NCI-H748 (cell line): ENCODE results near the gene MREG.
A peak's percentile ranks its signal among the peaks of the same experiment; 100 is the strongest.
"Not testable (repeated sequence)": the region's sequence is repeated elsewhere in the genome, so short reads cannot be mapped to it uniquely, and the experiment has no call there.

ENCODE experiments used
- DNase-seq: peaks from one replicate; lab custom pipeline; 2025; ENCODE audit not compliant: unreplicated experiment; lab: John Stamatoyannopoulos, UW

The MREG gene

GRCh38 chr2:215961981-215962380 lies 51.4 kb downstream of the MREG start:
- no peak for DNase-seq

GRCh38 chr2:215958257-215958656 lies 55.1 kb downstream of the MREG start:
- no peak for DNase-seq

GRCh38 chr2:215957354-215958122 lies 55.8 kb downstream of the MREG start:
- not testable (repeated sequence) for DNase-seq

GRCh38 chr2:215952860-215953637 lies 60.3 kb downstream of the MREG start:
- no peak for DNase-seq

- DNase-seq = no peak
These were observed 61.8 kb downstream of the MREG start for GRCh38 chr2:215951558-215951957.

GRCh38 chr2:215949991-215950404 lies 63.4 kb downstream of the MREG start:
- peak; percentile 59 for DNase-seq

GRCh38 chr2:215948051-215948450 lies 65.3 kb downstream of the MREG start:
- no peak for DNase-seq

GRCh38 chr2:215946586-215946985 lies 66.8 kb downstream of the MREG start:
- no peak for DNase-seq

- no peak for DNase-seq
These were observed 71.2 kb downstream of the MREG start for GRCh38 chr2:215942194-215942593.

GRCh38 chr2:215941726-215942125 lies 71.6 kb downstream of the MREG start:
- no peak for DNase-seq

- no peak for DNase-seq
These were observed 72.6 kb downstream of the MREG start for GRCh38 chr2:215940645-215941184.

- DNase-seq = no peak
These were observed 76.2 kb downstream of the MREG start for GRCh38 chr2:215937190-215937589.

GRCh38 chr2:215933151-215933550 lies 80.2 kb downstream of the MREG start:
- no peak for DNase-seq

- DNase-seq = peak; percentile 76
These were observed 82.0 kb downstream of the MREG start for GRCh38 chr2:215931256-215931903.

- DNase-seq = no peak
These were observed 82.7 kb downstream of the MREG start for GRCh38 chr2:215930505-215931253.

- peak; percentile 28 for DNase-seq
These were observed 83.6 kb downstream of the MREG start for GRCh38 chr2:215929602-215930335.

GRCh38 chr2:215928086-215928485 lies 85.3 kb downstream of the MREG start:
- no peak for DNase-seq

- not testable (repeated sequence) for DNase-seq
These were observed 86.4 kb downstream of the MREG start for GRCh38 chr2:215926992-215927391.

GRCh38 chr2:215921895-215922294 lies 91.5 kb downstream of the MREG start:
- peak; percentile 37 for DNase-seq
